GM21447 (cell line): Measurements from ENCODE around the gene AKAP10.
A peak's percentile ranks its signal among the peaks of the same experiment; 100 is the strongest.
"Not testable (repeated sequence)": the region's sequence is repeated elsewhere in the genome, so short reads cannot be mapped to it uniquely, and the experiment has no call there.

Experiments
- ATAC-seq: cut with Tn5 transposase; IDR thresholded peaks from one replicate; pipeline ENCODE4 v1.9.1; 2021; ENCODE audit not compliant: unreplicated experiment

AKAP10 gene

DNA sequence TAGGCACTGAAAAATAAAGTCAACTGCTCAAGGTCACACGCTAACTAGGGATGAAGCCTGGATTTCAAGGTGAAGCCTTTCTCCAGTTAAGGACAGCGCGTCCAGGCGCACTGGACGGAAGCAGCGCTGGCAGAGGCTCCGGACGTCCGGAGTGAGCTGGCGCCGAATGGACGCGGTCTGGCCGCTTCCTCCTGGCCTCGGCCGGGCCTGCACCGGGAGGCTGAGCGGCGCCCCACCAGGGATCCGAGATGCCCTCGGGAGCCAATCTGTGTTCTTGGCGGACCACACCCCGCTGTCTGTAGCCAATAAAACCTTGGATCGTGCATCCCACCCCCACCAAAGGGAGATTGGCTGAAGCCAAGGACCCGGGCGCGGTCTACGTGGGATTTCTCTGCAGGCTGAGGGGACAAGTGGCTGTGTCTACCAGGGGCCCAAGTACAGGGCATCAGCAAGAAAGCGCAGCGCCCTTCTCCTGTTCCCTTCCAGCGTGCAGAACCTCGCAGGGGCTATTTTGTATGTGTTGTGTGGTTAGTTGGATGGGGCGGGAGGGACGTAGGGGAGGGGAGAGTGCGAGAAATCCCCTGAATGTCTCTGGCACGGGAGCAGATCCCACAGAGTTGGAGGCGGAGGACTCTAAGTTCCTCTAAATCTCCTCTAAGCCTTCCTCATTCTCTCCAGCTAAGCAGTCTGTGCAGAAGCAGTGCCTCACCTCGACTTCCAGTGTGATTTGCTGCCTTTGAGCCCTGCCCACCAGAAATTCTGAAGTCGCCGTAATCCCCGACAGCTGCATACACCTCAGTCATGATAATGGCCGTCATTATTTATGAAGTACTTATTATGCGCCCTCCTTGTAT is 2.5 kb upstream of the AKAP10 start:
- ATAC-seq, result no peak

DNA sequence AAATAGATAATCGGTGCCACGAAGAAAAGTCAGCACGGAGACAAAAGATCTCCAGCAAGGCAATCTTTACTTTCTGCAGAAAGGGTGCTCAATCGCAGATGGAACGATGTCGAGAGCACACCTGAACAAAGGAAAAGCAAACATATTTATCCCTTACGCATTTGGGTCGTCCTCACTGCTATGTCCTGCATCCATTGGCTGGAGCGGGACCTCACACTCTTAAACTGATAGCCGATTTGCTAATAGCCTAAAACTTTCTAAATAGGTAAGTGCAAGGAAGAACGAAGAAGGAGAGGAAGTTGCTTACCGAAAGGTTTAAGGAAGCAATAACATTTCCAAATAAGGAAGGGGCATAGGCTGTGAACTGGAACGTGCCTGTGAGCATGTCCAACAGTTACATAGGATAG is 1.2 kb upstream of the AKAP10 start:
- ATAC-seq, result no peak

DNA sequence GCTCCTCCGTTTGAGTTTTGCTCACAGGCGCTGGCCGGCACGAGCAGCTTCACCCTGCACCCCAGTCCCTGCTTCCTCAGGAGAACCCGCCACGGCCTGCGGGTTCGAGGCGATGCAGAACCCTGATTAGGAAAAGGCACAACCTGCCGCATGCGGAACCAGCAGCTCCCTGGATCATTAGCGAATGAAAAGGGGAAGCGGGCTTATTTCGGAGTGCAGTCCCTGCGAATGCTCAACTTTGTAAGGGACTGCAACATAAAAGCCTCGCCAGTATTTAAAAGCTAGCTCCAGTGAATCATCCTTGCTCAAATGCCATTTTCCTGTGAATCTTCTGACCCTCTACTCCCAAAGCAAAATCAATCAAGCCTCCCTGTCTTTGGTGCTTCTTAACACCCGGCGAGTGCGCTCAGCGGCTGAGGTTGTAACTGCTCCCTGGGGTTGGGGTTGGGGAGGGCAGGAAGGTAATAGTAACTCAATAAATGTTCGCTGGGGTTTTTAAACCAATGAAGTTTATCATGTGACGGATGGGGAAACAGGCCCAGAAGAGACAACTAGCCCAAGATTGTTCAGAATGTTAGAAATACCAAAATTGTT is 678 bp upstream of the AKAP10 start:
- ATAC-seq, result peak; percentile 43

DNA sequence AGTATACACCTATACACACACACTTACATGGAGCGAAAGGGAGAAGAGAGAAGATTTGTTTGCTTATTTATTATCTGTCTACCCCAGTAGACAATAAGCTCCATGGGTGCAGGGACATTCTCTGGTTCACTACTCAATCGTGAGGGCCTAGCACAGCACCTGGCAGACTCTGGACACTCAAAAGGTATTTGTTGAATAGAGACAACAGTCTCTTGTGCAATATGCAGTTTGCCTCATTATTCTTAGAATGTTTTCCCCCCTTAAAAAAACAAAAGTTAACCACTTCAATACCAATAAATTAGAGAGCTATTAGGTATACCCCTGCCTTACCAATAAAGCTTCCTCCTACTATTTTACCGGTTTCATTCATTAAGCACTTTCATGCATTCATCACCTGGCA is 2.0 kb downstream of the AKAP10 start:
- no peak for ATAC-seq

DNA sequence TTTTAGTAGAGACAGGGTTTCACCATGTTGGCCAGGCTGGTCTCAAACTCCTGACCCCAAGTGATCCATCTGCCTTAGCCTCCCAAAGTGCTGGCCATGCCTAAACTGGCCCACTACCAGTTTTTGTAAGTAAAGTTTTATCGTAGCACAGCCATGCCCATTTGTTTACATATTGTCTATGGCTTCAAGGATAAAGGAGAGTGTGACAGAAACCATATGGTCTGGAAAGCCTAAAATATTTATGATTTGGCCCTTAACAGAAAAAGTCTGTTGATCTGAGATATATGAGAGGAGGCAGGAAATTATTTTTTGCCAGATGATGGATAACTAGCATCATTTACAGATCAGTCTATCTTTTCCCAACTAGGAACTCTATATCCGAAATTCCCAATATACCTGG is 4.5 kb downstream of the AKAP10 start:
- ATAC-seq, result no peak

DNA sequence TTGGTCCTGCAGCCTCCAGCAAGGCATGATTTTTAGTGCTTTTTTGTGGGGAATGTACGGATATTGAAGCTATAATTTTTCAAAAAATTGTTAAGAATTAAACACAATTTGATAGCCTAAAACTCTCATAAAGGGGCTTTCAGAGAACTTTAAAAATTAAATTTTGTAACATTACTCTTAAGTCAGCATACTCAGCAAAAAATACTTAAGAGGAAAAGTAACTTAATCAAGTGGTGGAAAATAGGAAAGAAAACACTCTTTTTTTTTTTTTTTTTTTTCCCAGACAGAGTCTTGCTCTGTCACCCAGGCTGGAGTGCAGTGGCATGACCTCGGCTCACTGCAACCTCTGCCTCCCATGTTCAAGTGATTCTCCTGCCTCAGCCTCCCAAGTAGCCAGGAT is 14.7 kb downstream of the AKAP10 start:
- not testable (repeated sequence) for ATAC-seq

DNA sequence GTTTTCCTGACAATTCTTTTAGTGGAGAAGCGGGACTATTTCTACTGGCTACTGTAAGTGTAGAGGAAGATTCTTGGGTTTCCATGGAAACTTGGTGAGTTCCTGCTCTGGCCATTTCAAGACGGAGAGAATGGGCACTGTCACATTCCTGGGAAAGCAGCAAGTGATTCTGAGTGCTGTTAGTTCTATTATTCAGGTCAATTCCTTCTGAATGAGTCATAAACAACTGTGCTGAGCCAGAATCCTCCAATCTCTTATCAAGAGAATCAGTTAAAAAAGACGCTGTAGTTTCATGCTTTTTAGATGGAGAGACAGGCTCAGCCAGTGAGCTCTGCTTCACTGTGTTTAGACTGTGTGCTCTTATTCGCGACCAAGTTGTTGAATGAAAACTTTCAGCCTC is 19.6 kb downstream of the AKAP10 start:
- ATAC-seq, result no peak

DNA sequence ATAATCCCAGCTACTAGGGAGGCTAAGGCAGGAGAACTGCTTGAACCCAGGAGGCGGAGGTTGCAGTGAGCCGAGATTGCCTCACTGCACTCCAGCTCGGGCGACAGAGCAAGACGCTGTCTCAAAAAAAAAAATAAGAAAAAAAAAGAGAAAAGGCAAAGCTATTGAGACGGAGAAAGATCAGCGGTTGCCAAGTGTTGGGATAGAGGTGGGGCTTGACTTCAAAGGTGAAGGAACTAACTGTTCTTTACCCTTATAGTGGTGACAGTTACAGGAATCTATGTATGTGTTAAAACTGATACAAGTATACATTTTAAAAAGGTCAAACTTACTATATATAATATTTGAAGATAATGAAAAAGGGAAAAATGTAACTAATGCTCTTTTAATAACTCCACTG is 22.5 kb downstream of the AKAP10 start:
- ATAC-seq, result no peak

DNA sequence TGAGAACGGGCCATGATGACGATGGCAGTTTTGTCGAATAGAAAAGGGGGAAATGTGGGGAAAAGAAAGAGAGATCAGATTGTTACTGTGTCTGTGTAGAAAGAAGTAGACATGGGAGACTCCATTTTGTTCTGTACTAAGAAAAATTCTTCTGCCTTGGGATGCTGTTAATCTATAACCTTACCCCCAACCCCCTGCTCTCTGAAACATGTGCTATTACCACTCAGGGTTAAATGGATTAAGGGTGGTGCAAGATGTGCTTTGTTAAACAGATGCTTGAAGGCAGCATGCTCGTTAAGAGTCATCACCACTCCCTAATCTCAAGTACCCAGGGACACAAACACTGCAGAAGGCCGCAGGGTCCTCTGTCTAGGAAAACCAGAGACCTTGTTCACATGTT is 26.2 kb downstream of the AKAP10 start:
- ATAC-seq, result not testable (repeated sequence)

DNA sequence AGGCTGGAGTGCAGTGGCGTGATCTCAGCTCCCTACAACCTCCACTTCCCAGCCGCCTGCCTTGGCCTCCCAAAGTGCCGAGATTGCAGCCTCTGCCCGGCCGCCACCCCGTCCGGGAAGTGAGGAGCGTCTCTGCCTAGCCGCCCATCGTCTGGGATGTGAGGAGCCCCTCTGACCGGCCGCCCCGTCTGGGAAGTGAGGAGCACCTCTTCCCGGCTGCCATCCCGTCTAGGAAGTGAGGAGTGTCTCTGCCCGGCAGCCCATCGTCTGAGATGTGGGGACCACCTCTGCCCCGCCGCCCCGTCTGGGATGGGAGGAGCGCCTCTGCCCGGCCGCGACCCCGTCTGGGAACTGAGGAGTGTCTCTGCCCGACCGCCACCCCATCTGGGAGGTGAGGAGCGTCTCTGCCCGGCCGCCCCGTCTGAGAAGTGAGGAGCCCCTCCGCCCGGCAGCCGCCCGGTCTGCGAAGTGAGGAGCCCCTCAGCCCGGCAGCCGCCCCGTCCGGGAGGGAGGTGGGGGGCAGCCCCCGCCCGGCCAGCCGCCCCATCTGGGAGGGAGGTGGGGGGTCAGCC is 26.9 kb downstream of the AKAP10 start:
- ATAC-seq, result not testable (repeated sequence)

DNA sequence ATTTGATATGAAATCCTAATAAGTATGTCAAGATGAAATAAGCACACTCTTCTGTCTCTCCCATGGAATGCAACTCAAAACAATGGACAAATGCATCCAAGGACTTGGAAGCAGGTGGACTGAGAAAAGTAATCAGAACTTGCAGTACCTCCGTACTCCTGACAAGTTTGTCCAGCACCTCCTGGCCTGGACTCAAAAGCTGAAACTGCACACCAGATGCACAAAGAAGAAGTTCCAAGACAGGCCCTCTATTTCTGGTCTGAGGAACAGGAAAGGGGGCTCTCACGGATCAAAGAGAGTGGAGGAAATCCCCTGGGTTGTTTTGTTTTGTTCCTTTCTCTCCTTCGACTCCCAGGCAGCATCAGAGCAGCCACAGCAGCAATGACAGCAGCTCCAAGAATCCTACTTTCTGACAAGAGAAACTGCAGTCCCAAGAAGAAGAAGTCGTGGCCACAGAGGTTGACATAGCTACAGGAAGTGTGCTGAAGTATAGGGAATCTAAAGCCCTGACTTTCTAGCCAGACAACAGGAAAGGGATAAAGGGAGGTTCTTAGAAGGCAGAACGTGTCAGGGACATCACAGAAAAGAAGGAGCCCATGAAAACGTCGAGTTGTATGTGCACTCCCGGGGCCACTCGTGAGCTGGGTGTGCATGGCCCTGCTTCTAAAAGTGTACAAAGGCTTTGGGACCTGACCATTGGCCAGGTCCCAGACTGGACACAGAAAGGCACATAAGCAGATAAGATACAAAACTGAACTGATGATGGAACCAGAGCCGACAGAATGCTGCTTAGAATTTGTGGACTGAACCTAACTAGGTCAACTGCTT is 29.3 kb downstream of the AKAP10 start:
- no peak for ATAC-seq

DNA sequence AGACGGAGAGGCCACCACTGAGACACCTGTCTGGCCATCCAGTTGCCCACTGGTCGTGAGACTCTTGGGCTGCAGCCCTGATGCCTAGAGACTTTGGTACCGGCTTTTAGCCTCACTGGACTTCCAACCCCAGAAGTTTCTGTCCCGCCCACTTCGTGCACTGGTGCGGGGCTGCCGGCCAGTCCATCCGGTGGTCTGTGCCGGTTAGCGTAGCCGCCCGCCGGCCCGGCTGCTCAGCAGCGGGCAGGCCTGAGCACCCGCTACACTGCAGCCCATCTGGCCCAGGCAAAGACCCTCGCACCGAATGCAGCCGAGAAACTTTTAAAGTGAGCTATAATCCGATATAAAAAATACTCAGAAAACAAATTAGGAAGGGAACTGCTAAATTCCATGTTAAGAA is 30.7 kb downstream of the AKAP10 start:
- no peak for ATAC-seq

DNA sequence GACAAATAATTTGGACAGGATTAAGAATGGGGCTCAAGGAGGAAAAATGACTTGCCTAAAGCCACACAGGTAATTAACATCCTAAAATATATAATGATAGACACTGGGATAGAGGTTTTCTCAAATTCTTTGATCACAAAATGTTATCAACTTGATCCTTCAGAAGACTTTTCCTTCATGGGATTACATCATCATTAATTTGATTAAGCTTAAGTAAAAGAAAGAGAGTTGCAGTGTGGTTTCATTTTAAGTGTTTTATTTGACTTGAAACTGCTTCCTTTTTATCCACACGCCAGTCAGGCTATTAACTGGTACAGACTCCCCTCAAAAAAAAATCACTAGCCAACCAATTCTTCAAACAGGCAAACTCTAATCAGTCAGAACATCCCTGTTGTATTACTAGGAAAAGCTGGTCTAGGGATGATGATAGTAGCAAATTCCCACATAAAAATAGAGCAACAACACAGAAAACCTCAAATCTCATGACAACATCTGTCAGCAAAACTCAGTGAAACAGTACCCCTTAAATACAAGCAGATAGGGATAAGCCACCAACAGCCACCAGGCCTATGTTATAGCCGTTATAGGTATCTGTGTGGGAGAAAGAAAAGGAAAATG is 32.5 kb downstream of the AKAP10 start:
- no peak for ATAC-seq

DNA sequence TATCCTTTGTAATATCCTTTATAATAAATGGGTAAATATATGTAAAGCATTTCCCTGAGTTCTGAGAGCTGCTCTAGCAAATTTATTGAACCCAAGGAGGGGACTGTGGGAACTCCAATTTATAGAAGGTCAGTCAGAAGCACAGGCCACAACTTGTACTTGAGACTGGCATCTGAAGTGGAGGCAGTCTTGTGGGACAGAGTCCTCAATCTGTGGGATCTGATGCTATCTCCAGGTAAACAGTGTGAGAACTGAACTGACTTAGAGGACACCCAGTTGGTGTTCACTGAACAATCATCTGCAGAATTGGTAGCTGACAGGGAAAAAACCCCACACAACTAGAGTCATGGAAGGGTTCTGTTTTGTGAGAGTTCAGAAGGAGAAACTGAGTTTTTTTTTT is 34.0 kb downstream of the AKAP10 start:
- ATAC-seq, result no peak

DNA sequence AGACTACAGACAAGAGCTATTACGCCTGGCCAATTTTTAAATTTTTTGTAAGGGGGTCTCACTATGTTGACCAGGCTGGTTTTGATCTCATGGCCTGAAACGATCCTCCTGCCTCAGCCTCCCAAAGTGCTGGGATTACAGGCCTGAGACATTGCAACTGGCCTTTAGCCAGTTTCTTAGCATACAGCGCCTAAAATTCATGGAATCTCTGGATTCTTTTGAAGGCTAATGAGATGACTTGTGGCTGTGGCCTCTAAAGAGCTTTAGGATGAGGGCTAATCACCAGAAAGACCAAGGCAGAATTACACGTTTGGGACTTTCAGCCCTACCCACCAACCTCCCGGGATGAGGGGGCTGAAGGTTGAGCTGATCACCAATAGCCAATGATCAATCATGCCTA is 34.6 kb downstream of the AKAP10 start:
- ATAC-seq, result no peak

DNA sequence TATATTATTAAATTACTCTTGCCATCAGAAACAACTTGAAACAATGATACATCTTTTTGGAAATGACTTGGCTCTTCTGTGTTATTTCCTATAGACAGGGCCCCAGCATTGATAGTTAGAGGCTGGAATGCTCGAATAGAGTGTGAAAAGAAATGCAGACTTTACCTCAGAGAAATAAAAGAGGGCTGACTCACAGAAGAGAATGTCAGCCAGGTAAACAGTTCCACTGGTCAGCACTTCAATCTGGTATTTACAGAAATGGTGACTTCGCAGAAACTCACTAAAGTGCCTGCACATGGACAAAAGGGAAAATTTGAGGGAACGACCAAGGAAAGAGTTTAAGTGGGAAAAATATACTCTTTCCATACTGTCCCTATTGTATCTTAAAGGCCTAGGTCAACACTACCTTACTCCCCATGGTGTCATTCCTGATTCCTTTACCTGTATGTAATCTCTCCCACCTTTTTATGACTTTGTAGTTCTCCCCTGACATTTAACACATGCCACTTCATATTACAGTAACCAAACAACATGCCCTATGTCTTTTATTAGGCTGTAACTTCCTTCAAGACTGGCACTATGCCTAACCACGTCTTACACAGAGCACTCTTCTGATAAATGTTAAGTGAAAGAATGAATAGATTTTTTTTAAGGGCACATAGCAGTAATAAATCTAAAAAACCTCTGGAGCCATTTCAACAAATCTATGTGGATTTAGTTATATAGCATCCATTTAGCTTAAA is 36.7 kb downstream of the AKAP10 start:
- ATAC-seq, result no peak

DNA sequence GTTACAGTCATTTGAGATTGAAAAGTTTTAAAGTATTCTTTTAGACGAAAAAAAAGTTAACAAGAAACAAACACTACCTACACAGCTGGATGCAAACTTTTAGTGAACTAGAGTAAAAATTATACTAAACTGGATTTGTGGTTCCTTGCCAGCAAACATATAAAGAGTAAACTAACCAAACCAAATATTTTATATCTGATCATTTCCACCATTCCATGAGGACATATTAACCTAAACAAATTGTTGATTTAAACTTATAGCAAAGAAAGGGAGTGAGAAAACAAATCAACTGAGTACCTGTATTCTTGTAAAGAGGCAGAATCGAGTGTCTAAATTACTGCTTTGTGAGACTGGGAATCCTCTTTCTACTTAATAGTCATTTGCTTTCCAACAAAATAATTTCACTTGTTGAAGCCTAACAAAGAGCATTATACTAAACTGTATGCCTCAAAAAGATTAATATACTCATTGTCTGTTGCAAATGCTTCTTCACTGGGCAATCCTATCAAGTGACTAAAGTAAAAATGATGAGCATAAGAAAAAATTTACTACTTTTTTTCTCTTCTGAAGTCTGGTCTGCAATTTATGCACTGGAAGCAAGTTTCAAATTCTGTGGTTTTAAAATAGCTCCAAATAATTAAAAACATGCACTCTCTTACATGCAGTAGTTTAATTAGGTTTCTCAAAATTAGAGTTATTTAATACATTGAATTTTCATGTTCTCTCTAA is 37.5 kb downstream of the AKAP10 start:
- no peak for ATAC-seq

DNA sequence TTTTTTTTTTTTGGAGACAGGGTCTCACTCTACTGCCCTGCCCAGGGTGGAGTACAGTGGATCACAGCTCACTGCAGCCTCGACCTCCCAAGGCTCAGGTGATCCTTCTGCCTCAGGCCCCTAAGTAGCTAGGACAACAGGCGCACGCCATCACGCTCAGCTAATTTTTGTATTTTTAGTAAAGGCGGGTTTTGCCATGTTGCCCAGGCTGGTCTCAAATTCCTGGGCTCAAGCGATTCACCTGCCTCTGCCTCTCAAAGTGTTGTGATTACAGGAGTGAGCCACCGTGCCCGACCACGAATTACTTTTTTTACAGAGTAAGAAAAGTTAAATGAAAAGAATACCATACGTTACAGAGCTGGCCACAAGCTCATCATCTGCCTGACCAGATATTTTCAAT is 38.9 kb downstream of the AKAP10 start:
- no peak for ATAC-seq

DNA sequence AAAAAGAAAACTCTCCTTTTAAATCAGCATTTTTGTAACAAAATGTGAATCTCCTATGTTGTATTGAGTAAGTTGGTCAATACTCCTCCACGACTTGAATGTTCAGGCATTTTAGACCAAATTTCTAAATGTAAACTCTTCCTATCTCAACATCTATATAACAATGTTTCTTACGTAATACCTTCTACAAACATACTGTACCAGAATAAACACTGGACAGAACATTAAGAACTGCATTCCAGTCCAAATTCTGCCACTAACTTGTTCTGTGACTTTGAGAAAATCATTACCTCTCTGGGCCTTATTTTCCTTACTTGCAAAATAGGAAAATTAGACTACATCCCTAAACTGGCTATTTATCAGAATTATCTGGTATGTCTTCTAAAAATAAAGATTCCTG is 40.1 kb downstream of the AKAP10 start:
- ATAC-seq, result no peak

DNA sequence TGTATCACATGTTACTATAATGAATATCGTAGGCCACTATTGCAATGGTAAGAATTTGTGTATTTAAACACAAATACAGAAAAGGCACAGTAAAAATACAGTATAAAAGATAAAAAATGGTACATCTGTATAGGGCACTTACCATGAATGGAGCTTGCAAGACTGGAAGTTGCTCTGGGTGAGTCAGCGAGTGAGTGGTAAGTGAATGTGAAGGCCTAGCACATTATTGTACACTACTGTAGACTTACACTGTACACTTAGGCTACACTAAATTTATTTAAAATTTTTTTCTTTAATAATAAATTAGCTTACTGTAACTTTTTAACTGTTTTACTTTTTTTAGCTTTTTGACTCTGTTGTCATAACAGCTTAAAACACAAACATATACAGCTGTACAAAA is 42.5 kb downstream of the AKAP10 start:
- ATAC-seq, result no peak
